HG03039 (cell line): Measurements from ENCODE around the gene MAS1L.
A peak's percentile ranks its signal among the peaks of the same experiment; 100 is the strongest.

Experiments
- ATAC-seq: cut with Tn5 transposase; IDR thresholded peaks from one replicate; pipeline ENCODE4 v1.9.1; 2021; ENCODE audit warnings: mild to moderate bottlenecking, moderate library complexity; ENCODE audit not compliant: unreplicated experiment

The MAS1L gene

DNA sequence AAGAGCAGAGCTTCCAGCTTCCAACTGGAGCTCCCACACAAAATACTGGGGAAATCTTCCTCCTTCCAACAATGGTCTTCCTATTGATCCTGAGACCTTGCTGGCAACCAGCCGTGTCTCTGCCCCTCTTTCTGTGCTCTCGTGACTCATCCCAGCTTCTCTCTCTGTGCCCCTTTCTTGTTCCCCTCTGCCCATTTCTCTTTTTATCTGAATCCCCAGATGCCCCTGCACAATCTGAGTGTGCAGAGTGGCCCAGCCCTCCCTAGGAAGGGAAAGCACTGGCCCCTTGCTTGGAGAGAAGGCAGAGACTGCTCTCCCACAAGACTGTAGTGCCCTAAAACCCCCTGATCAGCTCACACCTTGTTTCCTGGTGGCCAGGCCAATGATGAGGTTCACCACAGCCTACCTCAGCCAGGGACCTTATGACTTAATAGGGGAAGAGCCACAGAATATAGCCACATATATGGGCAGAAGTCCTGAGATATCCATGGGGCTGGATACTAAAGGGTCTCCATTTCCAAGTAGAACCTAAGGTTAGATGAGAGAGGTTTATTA, 23.1 kb upstream of the MAS1L start:
- no peak for ATAC-seq

- ATAC-seq, result no peak
Measured at GRCh38 chr6:29510202-29510601, 22.4 kb upstream of the MAS1L start.

DNA sequence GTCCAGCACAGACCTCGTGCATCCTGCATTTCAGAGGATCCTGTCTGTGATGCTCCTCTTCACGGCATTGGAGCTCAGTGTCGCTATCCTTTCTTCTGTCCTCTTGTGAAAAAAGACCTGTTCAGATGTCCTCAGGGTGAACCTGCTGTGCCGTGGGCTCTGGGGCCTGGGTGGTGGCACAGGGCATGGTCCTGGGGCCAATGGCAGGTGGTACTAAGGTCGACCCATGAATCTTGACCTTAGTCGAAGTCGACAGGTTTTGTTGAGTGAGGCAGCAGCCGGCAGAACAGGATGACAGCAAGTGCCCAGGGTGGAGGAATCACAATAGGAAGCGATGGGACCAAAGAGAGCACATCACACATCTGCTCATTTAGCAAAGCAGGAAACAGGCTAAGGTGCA, 22.0 kb upstream of the MAS1L start:
- peak; percentile 16 for ATAC-seq

- peak; percentile 72 for ATAC-seq
Measured at GRCh38 chr6:29509239-29509638, 21.5 kb upstream of the MAS1L start.

DNA sequence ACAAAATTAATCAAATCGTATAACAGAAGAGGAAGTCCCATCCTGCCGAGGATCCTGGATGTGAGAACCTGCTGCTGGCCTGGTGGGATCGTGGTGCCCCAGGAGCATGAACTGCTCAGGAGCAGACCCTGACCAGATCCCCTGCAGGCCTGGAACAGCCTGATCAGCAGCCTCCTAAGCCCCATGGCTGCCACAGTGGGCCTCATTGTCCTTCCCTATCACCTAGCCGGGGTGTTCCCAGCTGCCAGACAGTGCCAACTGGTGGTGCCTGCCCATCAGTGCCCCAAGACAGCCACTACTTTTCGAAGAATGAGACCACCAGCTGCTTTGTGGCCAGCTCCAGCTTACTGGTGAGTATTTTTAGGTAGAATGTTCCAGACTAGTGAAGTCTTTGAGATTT, 19.6 kb upstream of the MAS1L start:
- no peak for ATAC-seq

DNA sequence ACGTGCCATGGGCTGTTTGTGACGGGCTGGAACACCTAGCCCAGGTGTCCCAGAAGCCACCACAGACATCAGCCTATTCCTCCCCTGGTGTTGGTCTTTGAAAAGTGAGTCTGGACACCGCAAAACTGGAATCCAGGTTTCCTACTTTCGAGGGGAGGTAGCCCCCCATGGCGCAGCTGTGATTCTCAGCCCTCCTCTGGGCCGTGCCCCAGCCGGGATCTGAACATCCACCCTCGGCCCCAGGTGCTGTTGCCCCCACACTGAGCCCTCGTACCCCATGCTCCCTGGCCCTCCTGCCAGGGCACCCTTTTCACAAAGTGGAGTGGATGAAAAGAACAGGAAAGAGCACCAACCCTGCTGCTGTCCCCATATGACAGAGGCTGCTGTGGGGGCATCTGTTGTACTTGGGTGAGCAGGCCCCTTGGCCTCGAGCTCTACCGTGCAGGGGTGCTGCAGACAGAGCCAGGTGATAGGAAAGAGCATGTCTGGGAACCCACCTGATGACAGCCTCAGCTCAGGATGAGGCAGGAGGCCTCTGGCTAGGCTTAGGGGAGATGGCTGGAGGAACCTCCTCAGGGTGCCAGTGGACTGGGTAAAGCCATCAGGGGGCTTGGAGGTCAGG, 18.8 kb upstream of the MAS1L start:
- no peak for ATAC-seq

- ATAC-seq, result no peak
Measured at GRCh38 chr6:29505808-29506207, 18.1 kb upstream of the MAS1L start.

- no peak for ATAC-seq
Measured at GRCh38 chr6:29504961-29505360, 17.2 kb upstream of the MAS1L start.

DNA sequence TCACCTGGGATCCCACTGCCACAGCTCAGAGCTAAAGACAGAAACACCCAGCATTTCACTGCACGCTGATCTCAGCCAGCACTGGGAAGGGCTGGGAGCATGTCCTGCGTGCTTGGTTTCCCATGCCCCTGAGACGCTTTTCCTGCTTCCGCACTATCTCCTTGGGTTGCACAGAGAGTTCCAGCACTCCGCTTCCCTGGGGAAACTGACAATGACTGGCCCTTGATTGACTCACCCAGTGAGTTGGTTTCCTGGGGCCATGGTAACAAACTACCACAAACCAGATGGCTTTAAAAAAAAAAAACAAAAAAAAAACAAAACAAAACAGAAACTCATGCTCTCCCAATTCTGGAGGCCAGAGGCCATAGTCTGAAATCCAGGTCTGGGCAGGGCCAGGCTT, 14.8 kb upstream of the MAS1L start:
- no peak for ATAC-seq

GRCh38 chr6:29502181-29502580, 14.4 kb upstream of the MAS1L start:
- no peak for ATAC-seq

DNA sequence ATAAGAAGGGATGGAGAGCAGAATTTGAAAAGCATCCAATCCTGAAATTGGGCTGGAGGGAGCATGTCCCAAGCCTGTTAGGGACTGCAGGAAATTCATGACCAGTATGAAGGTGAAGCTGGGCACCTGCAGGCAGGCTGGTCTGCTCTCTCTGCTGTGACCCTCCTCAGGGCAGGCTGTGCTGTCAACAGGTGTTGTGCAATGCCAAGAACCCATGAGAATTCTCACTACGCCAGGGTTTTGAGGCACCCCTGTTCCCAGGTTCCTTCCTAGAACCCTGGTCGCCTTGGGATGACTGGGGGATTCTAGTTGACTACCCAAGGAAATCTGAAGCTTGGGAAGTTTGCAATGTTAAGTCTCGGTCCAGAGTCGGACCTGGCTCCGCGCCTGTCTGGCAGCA, 13.3 kb upstream of the MAS1L start:
- ATAC-seq, result no peak

DNA sequence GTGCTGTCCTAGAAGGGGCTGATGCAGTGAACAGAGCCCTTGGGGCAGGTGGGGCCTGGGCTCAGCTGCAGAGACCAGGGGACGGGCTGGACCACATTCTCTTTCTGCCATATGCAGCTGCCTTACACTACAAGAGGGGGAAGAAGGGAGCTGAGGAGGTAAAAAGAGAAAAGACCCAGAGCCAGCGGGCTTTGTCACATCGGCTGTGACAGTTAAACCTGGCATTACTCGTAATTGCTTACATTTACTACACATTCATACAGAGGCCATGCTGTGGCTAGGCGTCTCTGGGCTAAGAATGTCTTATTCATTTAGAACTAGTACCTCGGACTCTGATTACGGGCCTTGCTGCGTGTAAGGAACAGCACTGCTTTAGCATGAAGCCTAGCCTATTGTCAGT, 12.8 kb upstream of the MAS1L start:
- ATAC-seq, result no peak

- ATAC-seq, result no peak
Measured at GRCh38 chr6:29499704-29500103, 11.9 kb upstream of the MAS1L start.

- no peak for ATAC-seq
Measured at GRCh38 chr6:29496961-29497360, 9.2 kb upstream of the MAS1L start.

DNA sequence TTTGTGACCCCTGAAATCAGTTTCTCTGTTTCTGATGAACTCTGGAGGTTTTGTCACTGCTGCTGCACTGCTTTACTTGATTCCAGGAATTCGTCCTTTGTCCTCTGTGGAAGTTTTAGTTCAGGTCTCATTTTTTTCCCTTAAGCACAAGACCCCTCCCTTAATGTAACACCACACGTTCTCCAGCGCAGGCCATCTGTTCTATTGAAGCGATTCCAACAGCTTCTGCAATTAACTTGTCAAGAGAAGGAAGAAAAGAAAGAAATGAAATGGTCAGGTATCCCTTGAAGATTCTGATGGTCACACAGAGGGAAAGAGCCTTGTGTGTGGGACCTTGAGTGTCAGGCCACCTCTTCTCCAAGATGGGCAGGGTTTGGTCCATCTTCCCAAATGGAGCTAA, 7.8 kb upstream of the MAS1L start:
- ATAC-seq, result no peak

- no peak for ATAC-seq
Measured at GRCh38 chr6:29494131-29494530, 6.4 kb upstream of the MAS1L start.

DNA sequence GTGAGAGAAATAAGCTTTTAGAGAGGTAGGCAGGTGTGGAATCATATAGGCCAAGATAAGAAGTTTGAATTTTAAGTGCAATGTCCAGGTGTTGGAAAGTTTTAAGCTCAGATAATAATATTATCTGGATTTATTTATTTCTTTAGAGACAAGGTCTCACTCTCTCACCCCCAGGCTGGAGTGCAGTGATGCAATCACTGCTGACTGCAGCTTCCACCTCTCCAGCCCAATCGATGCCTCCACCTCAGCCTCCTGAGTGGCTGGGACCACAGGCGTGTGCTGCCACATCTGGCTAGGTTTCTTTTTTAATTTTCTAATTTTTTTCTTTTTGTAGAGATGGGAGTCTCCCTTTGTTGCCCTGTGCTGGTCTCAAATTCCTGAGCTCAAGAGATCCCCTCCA, 5.5 kb upstream of the MAS1L start:
- no peak for ATAC-seq

- ATAC-seq, result no peak
Measured at GRCh38 chr6:29491574-29491973, 3.8 kb upstream of the MAS1L start.

GRCh38 chr6:29490552-29490951, 2.8 kb upstream of the MAS1L start:
- no peak for ATAC-seq

DNA sequence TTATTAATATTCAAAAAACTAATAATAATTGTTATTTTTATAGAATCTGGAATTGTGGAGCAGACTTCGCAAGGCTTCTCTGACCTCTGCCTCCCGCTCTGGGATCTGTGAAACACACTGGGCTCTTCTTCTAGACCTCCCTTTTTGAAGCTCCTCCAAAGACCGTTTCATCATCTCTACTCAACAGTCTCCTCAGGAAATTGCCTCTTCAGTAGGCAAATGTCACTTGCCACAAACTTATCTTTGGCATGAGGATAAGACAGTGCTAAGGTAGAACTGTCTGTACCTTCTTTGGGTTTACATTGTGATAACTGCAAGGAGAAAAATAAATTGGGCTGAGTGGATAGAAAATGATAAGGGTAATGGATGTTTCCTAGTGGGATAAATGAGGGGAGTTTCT, 2.3 kb upstream of the MAS1L start:
- no peak for ATAC-seq

DNA sequence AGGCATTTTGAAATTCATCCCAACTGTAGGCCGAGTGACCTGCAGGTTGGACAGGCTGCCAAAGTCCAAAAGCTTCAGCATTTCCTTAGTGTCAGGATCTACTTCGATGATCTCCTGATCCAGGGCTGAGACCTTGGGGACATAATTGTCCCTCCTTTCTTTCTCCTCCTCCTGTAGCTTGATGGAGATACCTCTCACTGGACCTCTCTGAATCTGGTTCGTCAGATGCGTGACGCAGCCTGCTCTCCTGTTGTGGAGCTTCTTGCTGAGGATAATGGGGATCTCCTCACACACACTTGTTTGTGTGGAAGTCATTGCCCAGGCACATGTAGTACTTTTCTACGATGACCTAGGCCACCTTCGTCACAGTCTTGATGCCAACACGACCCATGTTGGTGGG, 1.5 kb upstream of the MAS1L start:
- no peak for ATAC-seq

DNA sequence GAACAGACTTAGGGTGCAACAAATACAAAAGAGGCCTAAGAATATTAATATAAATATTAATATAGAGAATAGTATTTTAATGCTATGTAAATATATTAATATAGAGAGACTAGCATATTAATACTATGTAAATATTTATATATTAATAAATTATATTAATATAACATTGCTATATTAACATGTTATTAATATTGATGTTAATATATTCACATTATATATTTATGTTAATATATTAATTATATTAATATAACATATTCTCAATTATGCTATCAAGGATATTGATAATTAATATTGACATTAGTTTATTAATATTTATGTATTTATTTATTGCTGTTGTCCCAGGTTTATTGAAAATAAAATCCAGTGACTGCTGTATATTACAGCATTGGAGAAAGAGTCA, 1.1 kb upstream of the MAS1L start:
- no peak for ATAC-seq

DNA sequence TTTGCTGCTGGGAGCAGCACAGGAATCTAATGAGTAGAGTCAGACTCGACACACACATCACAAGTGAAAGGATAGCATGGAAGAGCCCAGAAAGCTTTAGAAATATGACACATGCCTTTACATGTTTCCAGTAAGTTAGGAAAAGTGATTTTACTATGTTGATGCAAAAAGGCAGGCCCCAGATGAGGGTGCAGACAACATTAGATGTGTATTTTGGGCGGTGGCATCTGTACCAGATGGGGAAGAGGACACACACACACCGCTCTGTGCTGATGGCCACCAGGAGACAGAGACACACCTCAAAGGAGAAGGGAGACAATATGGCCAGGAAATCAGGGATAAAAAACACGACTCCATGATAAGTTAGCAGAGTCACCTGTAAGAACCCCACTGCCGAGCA, 625 bp downstream of the MAS1L start:
- ATAC-seq, result no peak
